Germinal center (tissue), 1 donor: Measurements from ENCODE around the gene PIR.

Experiments used
- DNase-seq: peaks from one replicate; pipeline ENCODE4 v3.0.0; 2012; ENCODE audit warnings: mixed read lengths, low spot score

Gene PIR

DNA sequence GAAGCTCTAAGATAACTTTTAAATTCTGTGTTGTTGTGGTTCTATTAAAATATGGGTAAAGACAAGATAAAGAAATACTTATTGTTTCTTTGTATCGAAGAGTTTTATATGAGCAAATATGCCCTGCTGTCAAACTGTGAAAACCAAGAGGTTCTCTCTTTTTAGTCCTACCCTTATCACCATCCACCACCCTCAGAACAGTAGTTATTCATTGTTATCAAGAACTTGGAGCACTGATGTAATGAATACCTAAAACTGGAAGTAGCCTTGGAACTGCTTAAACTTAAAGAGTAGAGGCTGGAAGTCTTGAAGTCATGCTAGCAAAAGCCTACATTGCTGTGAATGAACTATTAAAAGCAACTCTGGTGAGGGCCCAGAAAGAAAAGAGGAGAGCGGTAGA lies 9.2 kb downstream of the PIR start:
- DNase-seq = no peak

GRCh38 chrX:15475486-15475885 lies 17.6 kb downstream of the PIR start:
- DNase-seq = no peak

- DNase-seq = no peak
These were observed 18.1 kb downstream of the PIR start for GRCh38 chrX:15475021-15475420.

- DNase-seq = no peak
These were observed 19.1 kb downstream of the PIR start for GRCh38 chrX:15474028-15474427.

DNA sequence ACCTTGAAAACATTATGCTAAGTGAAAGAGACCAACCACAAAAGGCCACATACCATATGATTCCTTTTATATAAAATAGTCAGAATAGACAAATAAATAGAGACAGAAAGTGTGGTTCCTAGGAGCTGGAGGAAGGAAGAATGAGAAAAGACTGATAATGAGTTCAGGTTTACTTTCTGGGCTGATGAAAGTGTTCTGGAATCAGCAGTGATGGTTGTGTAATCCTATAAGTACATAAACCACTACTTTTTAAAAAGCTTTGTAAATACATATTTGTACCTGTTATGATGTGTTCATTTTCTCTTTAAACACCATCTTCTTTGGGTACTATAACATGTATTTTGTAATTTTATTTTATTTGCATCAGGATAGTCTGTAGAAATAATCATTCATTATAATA lies 20.6 kb downstream of the PIR start:
- DNase-seq = no peak

DNA sequence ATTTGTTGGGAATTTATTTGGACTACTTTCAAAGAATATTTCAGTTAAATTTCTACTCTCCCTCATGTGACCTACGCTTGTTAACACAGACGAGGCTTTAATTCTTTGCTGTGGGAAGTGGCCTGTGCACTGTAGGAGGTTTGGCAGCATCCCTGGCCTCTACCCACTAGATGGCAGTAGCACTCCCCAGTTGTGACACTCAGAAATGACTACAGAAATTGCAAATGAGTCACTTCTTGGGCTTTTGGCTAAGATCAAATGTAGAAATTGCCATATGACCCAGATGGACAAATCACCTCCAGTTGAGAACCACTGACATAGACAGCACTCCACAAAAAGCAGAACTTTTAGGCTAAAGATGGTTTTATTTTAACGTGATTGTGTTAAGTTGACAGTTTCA lies 22.1 kb downstream of the PIR start:
- peak; percentile 8 for DNase-seq

GRCh38 chrX:15469613-15470012 lies 23.5 kb downstream of the PIR start:
- no peak for DNase-seq

DNA sequence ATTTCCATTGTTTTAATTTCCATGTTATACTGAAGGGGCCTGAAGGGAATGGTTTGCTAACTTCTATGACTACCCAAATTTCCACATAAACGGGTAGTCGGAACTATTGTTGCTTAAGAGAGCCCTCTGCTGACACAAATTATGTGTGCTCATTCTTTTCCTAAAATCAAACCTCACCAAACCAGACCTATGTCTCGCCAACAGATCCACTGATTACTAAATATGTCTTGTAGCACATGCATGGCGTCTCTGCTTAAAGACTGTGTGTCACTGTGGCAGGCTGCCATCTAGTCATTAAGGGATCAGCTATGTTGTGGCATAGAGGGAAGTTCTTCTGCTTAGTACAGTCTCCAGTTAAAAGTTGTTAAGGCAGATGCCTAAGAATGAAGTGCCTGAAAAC lies 25.1 kb downstream of the PIR start:
- DNase-seq = no peak

DNA sequence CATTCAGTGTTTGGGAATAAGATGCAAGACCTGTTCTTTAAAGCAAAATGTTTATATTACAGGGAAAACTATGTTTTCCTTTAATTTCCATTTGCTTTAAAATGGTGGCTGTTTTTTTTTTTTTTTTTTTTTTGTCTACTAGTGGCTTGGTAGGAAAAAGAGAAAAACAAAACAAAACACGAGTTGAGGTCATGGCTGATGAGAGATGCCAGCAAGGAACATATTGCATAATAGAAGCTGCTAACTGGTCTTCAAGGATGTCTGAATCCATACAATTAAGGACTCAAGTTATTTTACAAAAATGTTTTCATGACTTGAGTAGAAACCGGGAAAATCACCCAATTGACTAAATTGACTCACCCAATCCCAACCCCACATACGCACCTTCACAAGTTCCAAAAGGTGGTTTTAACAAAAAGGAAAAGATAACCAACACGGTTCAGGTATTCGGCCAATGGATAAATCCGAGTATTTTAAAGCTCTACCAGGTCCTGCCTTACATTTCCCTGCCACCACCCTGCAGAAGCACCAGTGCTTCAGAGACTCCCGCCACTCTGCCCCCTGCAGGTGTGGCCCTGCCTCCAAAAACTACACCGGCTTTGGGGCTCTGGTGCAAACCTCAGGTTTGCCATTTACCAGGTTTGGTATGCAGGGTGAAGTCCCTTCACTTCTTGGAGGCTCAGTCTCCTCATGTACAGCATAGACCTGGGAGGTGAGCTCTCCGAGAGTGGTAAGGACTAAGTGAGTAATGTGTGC lies 27.1 kb downstream of the PIR start:
- peak; percentile 8 for DNase-seq

DNA sequence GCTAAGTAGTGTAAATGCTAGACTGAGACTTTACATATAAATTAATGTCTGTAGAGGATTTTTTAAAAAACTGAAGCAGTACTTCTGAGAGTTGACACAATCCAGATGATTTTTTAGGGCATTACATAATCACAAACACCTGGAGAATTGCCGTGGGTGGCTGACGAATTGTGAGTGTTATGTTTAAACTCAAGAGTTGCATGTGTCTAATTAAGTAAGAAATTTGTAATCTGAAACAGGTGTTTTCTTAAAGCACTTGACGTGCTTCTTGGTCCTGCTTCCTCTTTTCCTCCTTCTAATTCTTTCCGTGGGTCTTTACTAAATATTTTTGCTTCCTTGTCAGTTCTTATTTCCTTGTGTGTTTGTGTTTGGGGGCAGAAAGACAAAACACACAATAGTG lies 27.8 kb downstream of the PIR start:
- DNase-seq = peak; percentile 19

DNA sequence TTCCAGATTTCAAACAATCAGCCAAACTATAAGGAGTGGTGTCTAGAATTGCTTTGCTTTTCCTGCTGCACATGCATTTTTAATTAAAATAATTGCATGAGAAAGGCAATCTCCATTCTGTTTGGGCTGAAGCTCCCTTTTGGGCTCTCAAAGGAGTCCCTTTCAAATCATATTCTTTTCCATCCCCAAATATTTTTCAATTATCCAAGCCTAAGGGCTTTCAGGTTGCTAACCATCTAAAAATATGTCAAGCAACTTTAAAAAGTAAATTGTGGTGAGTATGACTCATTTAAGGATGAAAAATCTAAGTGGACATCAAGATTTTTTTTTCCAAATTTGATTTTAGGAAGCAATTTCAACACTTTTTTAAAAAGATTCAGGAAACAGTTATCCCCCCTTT lies 28.4 kb downstream of the PIR start:
- no peak for DNase-seq

DNA sequence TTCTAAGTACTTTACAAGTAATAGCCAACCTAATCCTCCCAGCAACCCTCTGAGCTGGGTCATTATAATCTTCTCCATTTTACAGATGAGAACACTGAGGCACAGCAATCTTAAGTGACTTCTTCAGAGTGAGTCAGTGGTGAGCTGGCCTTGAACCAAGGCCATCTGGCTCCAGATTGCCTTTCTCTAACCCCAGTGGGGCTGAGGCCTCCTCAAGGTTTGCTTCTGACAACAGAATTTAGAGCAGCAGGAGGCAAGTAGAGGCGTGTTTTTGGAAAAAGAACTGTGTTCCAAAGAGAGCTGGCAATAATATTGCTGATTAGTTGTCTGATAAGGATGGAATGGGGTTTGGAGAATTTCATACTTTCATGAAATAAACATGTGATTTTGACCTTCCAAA lies 41.2 kb downstream of the PIR start:
- DNase-seq = no peak

DNA sequence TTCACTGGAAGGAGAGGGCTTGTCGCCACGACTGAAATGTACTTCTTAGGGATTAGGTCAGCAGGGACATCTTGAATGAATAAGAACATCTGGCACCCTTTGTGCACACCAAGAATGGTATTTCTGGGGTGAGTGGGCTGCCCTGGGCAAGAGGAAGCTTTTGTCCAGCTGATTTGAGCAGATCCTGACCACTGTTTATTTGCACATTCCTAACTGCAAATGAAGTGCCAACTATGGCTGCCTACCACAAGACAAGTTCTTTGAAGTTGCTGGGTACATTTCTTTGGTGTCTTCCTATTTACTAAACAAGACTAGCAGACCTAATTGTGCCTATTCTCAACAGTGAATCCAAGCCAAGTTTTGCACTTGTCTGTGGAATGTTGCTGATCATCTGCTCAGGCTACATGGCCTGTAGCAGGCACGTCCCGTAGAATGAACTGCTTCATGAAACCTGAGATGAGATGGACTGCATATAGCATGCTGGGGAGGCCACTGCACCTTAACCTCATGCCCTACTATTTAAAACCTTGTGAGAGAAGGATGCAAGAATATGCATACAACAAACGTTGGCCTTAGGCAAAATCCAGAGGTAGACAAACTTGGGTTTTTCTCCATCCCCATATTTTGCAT lies 45.0 kb downstream of the PIR start:
- DNase-seq = no peak

DNA sequence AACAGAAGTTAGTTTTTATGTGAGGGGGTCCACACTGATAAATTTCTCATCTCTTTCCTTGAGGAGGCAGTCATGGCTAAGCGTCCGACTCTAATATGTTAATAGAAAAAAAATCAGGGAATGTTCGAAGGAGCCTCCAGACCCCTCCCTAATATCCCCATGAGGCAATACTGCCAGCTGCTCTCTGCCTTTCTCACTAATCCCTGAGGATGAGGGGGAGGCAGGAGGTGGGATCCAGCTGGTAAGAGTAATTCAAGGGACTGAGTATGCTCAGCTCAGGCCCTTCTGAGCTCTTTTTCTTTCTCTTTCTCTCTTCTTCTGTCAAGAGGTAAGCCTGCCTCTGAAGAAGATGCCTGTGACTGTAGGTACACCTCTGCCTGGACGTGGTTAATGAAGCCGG lies 51.7 kb downstream of the PIR start:
- no peak for DNase-seq

GRCh38 chrX:15438332-15438731 lies 54.8 kb downstream of the PIR start:
- DNase-seq = no peak

DNA sequence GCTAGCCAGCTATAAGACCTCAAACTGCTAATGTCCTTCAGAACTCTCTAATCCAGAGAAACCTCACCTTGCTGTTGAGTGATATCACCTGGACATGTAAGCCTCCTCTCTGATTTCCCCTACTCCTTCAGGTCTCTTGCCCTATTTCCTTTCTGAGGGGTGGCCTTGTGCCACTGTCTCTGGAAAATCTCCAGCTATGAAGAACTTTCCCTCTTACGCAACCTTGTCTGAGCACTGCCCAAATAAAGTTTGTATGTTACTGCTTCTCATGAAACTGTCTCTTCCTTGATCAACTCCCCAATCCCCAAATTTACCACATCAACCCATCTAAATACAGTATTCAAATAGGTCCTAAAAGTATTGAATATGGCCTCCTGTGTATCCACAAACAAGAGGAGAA lies 55.4 kb downstream of the PIR start:
- no peak for DNase-seq

- no peak for DNase-seq
These were observed 57.1 kb downstream of the PIR start for GRCh38 chrX:15435836-15436619.

DNA sequence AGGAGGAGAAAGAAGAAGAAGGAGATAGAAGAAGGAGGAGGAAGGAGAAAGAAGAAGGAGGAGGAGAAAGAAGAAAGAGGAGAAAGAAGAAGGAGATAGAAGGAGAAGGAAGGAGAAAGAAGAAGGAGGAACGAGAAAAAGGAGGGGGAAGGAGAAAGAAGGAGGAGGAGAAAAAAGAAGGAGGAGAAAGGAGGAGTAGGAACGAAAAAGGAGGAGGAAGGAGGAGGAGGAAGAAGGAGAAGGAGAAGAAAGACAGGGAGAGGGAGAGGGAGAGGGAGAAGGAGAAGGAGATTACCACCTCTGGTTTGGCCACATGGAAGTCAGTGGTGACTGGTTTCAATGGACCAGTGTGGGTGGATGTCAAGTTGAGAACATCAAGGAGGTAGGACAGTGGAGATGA lies 58.9 kb downstream of the PIR start:
- no peak for DNase-seq

- DNase-seq = no peak
These were observed 62.5 kb downstream of the PIR start for GRCh38 chrX:15430584-15430983.

GRCh38 chrX:15430076-15430475 lies 63.1 kb downstream of the PIR start:
- no peak for DNase-seq

DNA sequence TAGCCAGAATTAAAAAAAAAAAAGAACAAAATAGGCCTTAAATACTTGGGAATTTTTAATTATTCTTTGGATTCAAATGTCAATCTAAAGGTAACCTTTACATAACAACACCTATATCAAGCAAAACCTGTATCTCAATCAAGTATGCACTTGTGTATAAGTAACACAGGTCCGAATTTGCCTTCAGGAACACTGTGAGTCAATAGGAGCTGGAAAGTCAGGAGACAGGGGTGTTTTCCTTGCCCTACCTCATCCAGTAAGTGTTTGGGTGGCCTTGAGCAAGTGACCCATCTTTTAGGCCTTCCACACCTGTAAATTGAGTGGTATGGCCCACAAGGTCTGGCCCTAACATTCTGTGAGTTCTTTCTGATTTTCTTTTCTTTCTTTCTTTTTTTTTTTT lies 68.1 kb downstream of the PIR start:
- DNase-seq = no peak

GRCh38 chrX:15418707-15419181 lies 74.4 kb downstream of the PIR start:
- DNase-seq = no peak

DNA sequence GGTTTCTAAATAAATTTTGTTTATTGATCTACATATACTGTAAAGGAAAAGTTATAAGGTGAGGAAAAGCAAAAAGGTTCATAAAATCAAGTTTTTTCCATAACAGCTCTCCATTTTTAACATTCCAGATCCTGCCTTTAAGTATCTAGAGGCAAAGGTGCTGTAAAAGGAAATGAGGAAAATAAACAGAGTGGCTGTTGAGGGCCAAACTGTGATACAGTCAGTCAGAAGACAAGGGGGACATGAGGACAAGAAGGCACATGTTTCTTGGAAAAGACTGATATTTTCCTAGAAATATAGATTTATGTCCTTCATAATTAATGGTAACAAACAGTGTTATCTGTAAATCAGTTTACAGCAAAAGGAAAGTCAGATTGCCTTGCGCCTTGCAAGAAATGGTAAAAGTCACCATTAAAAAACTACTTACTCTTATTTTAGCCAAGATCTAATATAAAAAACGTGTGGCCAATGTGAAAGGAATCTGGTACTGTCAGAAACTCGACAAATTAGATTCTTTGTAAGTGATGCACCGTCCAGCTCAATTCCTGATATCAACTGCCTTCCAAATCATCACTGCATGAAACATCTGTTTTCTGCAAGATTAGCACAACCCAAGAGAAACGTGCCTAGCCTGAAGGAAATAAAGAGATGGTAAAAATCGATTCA lies 75.0 kb downstream of the PIR start:
- no peak for DNase-seq
